Caco-2 (cell line): ENCODE results near the gene FCER2. TPM values are rescaled to one million over a fixed set of nuclear protein-coding genes. Genes with fewer than 3 reads are reported as not detected.
A peak's percentile ranks its signal among the peaks of the same experiment; 100 is the strongest.

ENCODE experiments used
- BruUV-seq: library from RNA; stranded (reverse); fragments of 400-500 nt; replicated peaks from 2 replicates; lab custom pipeline; 2021; lab: Mats Ljungman, UMichigan
- CTCF ChIA-PET: fragments of 300-600 bp; sonication (Branson Sonifier 250); formaldehyde crosslinking; loops from one replicate; lab custom pipeline; 2022; ENCODE audit warnings: antibody characterized with exemption; lab: Charles Lee
- POLR2A ChIA-PET: fragments of 300-600 bp; sonication (Branson Sonifier 250); formaldehyde crosslinking; loops from one replicate; lab custom pipeline; 2022; ENCODE audit warnings: antibody characterized with exemption; lab: Charles Lee
- DNase-seq, 2 experiments: peaks; one replicate each; pipeline versions ENCODE4 v3.0.0 to v3.0.0-alpha.2; 2020 to 2022
- H3K27me3 ChIP-seq: replicated peaks from 2 replicates; pipeline ENCODE4 v1.6.0; 2011; ENCODE audit warnings: low read length; ENCODE audit not compliant: control insufficient read depth, insufficient read depth
- H3K36me3 ChIP-seq: 2 replicates; pipeline ENCODE4 v1.5.1; 2011; ENCODE audit warnings: low read length; ENCODE audit not compliant: control insufficient read depth, insufficient read depth
- H3K4me1 ChIP-seq: fragments of 250-450 bp; sonication (Bioruptor Pico); 2 replicates; pipeline ENCODE4 v1.5.1; 2020; ENCODE audit warnings: mild to moderate bottlenecking
- H3K4me3 ChIP-seq: 2 replicates; pipeline ENCODE4 v1.5.1; 2011; ENCODE audit warnings: low read depth, mild to moderate bottlenecking, control low read depth, low read length
- H3K9me3 ChIP-seq: fragments of 250-450 bp; sonication (Bioruptor Pico); 2 replicates; pipeline ENCODE4 v1.5.1; 2020; ENCODE audit warnings: mild to moderate bottlenecking, moderate library complexity
- H3K27ac Mint-ChIP-seq: one replicate; pipeline ENCODE4 v1.8.0; 2022; ENCODE audit warnings: mixed read lengths; ENCODE audit not compliant: unreplicated experiment
- H3K27me3 Mint-ChIP-seq: one replicate; pipeline ENCODE4 v1.8.0; 2022; ENCODE audit warnings: mixed read lengths; ENCODE audit not compliant: insufficient read depth, unreplicated experiment
- H3K36me3 Mint-ChIP-seq: one replicate; pipeline ENCODE4 v1.8.0; 2022; ENCODE audit warnings: mild to moderate bottlenecking, mixed read lengths; ENCODE audit not compliant: insufficient read depth, unreplicated experiment
- H3K4me1 Mint-ChIP-seq: one replicate; pipeline ENCODE4 v1.8.0; 2022; ENCODE audit warnings: low read depth, mixed read lengths; ENCODE audit not compliant: unreplicated experiment
- H3K4me3 Mint-ChIP-seq: one replicate; pipeline ENCODE4 v1.8.0; 2022; ENCODE audit warnings: mild to moderate bottlenecking, moderate library complexity, mixed read lengths; ENCODE audit not compliant: unreplicated experiment
- H3K9me3 Mint-ChIP-seq: one replicate; pipeline ENCODE4 v1.8.0; 2022; ENCODE audit warnings: mixed read lengths; ENCODE audit not compliant: unreplicated experiment
- CTCF ChIP-seq, 2 experiments: fragments of 200-600 bp in 1 of 2; IDR thresholded peaks; 1 replicate in 1 of 2; 2 replicates in 1 of 2; pipeline versions ENCODE4 v1.5.1 to v1.8.0; 2011 to 2022; ENCODE audit warnings: antibody characterized with exemption in 1 of 2, control low read depth in 1 of 2, inconsistent platforms in 1 of 2, low read depth in 1 of 2, low read length in 1 of 2, mild to moderate bottlenecking in 1 of 2, moderate library complexity in 1 of 2; ENCODE audit not compliant: insufficient read depth in 1 of 2, severe bottlenecking in 1 of 2, unreplicated experiment in 1 of 2
- intact Hi-C: fragments of 100-400 bp; cut with micrococcal nuclease; formaldehyde crosslinking; loops from one replicate; pipeline ENCODE4 v1.10.0; 2022; ENCODE audit not compliant: unreplicated experiment
- total RNA-seq: library from RNA; stranded (reverse); gene quantifications from 2 replicates; pipeline ENCODE4 v1.2.3, GENCODE V29; 2022

The FCER2 gene
- total RNA-seq, 1 experiment from 2014 or later, result not detected

- no TSS peak for BruUV-seq
- Histone ChIP-seq H3K4me1 (no peaks in the 10 kb centered on the region), H3K36me3 (no peaks in the 10 kb centered on the region), H3K4me3 (no peak overlapping the region), H3K27me3 (no peaks in the 10 kb centered on the region), H3K9me3 (no peaks in the 10 kb centered on the region)
- no peak for TF ChIP-seq CTCF (IDR thresholded peaks at IDR 0.05; ENCODE audit: insufficient read depth in 1 of 2, low read depth in 1 of 2, low read length in 1 of 2, severe bottlenecking in 1 of 2, unreplicated experiment in 1 of 2)
- DNase-seq, result peak; percentile 59 to 68
- H3K36me3 Mint-ChIP-seq, result peaks cover 16% of the 10 kb centered on the region
- no peak overlapping the region for H3K27ac Mint-ChIP-seq
- no peaks in the 10 kb centered on the region for H3K4me1 Mint-ChIP-seq
- POLR2A ChIA-PET, result interaction anchor here (0.5 kb wide), 1 partner anchor 223 kb away, joined by 3 read pairs; no protein-coding TSS in a partner anchor
- H3K4me3 Mint-ChIP-seq, result no peak overlapping the region
- CTCF ChIA-PET, result interaction anchor here (0.8 to 1.2 kb wide), 2 partner anchors 17 to 106 kb away, joined by 5 to 7 read pairs; no protein-coding TSS in a partner anchor
- peaks cover 10% of the 10 kb centered on the region for H3K9me3 Mint-ChIP-seq
- H3K27me3 Mint-ChIP-seq, result peaks cover 6% of the 10 kb centered on the region
- intact Hi-C loops, result no loop called here
Observed at GRCh38 chr19:7674010-7675005, 27.6 kb downstream of the FCER2 start.

- H3K4me1 ChIP-seq, result no peaks in the 10 kb centered on the region
- H3K4me3 ChIP-seq, result no peak overlapping the region
- no TSS peak for BruUV-seq
- TF ChIP-seq CTCF (IDR thresholded peaks at IDR 0.05; ENCODE audit: insufficient read depth in 1 of 2, low read depth in 1 of 2, low read length in 1 of 2, severe bottlenecking in 1 of 2, unreplicated experiment in 1 of 2), result no peak
- peaks cover 16% of the 10 kb centered on the region for H3K36me3 Mint-ChIP-seq
- no peaks in the 10 kb centered on the region for H3K4me1 Mint-ChIP-seq
- H3K27me3 ChIP-seq, result no peaks in the 10 kb centered on the region
- intact Hi-C loops, result no loop called here
- H3K36me3 ChIP-seq, result no peaks in the 10 kb centered on the region
- no peak for DNase-seq
- no peak overlapping the region for H3K4me3 Mint-ChIP-seq
- H3K9me3 Mint-ChIP-seq, result peaks cover 10% of the 10 kb centered on the region
- H3K27ac Mint-ChIP-seq, result no peak overlapping the region
- H3K27me3 Mint-ChIP-seq, result peaks cover 8% of the 10 kb centered on the region
- ChIA-PET CTCF (no interaction called here), POLR2A (no interaction called here)
- no peaks in the 10 kb centered on the region for H3K9me3 ChIP-seq
Observed at GRCh38 chr19:7672522-7672921, 29.4 kb downstream of the FCER2 start.

GRCh38 chr19:7670790-7671189 is 31.1 kb downstream of the FCER2 start:
- Histone ChIP-seq H3K9me3 (no peaks in the 10 kb centered on the region), H3K36me3 (no peaks in the 10 kb centered on the region), H3K27me3 (no peaks in the 10 kb centered on the region), H3K4me1 (no peaks in the 10 kb centered on the region), H3K4me3 (no peak overlapping the region)
- intact Hi-C loops, result no loop called here
- Mint-ChIP-seq H3K27ac (no peak overlapping the region), H3K36me3 (peaks cover 16% of the 10 kb centered on the region), H3K9me3 (peaks cover 10% of the 10 kb centered on the region), H3K4me3 (peak overlapping the region; percentile 78), H3K27me3 (peaks cover 8% of the 10 kb centered on the region), H3K4me1 (no peaks in the 10 kb centered on the region)
- CTCF ChIA-PET, result interaction anchor here (1.1 kb wide), 1 partner anchor 10 kb away, joined by 4 read pairs; the partner anchor contains the start of gene TRAPPC5
- no peak for TF ChIP-seq CTCF (IDR thresholded peaks at IDR 0.05; ENCODE audit: insufficient read depth in 1 of 2, low read depth in 1 of 2, low read length in 1 of 2, severe bottlenecking in 1 of 2, unreplicated experiment in 1 of 2)
- POLR2A ChIA-PET, result no interaction called here
- no TSS peak for BruUV-seq
- DNase-seq, result no peak
